GM21717 (cell line): ENCODE data around the gene MXRA7.
"Not testable (repeated sequence)": the region's sequence is repeated elsewhere in the genome, so short reads cannot be mapped to it uniquely, and the experiment has no call there.

Experiments
- ATAC-seq: cut with Tn5 transposase; IDR thresholded peaks from one replicate; pipeline ENCODE4 v1.9.1; 2021; ENCODE audit warnings: mild to moderate bottlenecking, moderate library complexity; ENCODE audit not compliant: unreplicated experiment

Gene MXRA7

DNA sequence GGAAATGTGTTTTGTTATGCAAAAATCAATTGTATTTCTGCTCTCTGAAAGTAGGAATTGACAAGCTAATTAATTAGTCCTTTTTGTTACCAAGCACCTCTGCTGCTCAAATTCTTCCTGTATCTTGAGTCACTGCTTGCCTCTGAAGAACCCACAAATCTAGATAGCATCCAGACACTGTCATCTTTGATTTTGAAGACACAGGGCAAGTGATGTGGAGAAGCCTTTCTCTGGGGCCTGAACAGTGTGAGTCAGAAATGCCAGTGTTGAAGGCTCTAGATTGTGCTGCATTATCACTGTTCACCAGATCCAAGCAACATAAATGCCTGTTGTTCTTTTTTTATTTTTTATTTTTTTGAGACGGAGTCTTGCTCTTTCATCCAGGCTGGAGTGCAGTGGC is 56.4 kb downstream of the MXRA7 start:
- ATAC-seq: no peak

DNA sequence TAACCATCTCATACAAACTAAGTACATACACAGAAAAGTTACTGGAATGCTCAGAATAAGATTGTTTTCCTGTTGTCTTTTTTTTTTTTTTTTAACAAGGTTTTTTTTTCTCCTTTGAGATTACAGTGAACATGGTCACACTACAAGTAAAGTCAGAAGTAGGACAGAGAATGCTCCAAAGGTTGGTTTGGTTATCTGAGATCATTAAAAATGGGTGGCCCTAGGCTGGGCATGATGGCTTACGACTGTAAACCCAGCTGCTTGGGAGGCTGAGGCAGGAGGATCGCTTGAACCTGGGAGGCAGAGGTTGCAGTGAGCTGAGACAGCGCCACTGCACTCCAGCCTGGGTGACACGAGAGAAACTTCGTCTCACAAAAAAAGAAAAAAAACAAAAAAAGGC is 60.3 kb downstream of the MXRA7 start:
- no peak for ATAC-seq

DNA sequence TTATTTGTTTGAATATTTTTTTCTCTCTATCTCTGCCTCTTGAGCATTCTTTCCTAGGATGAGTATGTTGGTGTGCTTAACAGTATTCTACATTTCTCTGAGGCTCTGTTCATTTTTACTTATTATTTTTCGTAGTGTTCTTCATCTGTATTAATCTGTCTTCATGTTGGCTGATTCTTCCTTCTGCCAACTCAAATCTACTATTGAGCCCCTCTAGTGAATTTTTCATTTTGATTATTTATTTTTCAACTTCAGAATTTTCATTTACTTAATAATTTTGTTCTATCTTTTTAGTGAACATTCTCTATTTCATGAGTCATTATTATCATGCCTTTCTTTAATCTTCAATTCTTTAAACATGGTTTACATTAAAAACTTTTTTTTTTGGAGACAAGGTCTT is 64.1 kb downstream of the MXRA7 start:
- ATAC-seq: no peak

DNA sequence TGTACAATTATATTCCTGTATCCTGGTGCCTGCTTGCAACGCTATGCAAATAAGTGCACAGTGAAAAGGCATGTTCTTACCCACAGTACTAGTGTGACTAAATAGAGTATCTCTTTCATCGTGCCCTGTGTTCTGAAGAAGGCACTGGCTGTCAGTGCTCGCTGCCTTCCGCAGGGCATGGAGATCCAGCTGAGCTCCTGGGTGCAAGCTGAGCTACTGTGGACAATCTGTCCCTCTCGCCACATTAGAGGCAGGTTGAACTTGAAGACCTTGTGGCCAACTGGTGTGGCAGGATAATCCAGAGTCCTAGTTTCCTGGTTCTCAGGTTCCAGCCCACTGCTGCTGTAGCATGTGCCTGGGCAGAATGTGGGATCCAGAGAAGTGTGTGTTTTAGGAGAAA is 65.3 kb downstream of the MXRA7 start:
- no peak for ATAC-seq

DNA sequence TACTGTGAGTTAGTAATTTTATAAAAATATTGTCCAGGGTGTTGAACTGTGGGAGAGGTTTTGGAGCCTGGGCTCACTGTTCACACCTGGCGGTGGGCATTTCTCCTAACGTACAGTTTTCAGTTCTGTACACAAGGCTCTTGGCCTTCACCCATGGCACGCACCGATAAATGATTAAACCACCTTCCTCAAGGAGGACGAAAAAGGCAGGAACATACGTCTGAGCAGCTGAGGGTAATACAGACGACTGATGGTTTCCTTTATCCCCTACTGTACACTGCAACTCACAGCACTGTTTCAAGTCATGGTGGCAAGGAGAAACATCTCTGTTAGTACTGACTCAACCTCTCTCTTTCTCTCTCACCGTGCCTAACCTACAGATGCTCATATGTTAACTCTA is 65.8 kb downstream of the MXRA7 start:
- ATAC-seq: no peak

DNA sequence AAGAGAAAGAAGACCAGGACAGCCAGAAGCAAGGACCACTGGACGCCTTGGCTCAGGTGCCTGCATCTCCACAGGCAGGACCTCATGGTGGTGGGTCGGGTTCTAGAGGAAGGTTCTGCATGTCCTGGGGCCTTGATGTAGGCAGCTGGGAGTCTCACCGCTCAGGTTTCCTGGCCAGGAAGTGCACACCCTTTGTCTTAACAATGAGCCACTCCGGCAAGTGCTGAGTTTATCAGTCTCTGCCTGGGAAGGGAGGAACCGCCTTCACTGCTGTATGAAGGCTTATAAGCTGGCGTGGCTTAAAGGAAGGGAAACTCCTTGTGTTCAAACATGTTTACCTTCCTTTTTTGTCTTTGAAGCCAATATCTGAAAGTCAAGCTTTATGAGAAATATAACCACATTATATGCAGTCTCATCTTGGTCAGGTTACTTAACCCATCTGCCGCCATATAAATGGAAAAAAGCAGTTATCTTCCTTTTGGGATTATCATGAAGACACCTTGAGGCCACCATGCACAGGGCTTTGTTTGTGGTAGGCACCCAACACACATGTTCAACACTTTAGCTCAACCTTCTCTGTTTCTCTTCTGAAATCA is 67.1 kb downstream of the MXRA7 start, which contains the start of gene ST6GALNAC1:
Gene ST6GALNAC1, minus strand, starts transcription at position 205 of the 596 bp plus-strand sequence. Its CDS starts 119 bp downstream, at position 86.
- no peak for ATAC-seq

DNA sequence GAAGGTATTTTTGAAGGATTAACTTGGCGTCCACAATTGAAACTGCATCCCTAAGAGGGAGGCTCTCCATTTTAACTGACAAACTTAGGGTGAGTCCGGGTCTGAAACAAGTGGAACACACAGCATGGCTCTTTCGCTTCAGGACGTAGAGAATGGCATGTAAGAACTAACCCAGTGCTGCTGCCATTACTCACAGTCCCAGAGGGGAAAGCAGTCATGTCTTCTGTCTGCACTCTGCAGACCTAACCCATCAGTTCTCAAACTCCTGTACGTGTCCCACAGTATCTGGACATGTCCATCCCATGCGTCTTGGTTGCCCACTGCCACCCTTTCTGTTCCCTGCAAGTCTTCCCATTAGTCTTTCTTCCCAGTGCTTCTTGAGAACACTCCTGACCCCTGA is 67.8 kb downstream of the MXRA7 start:
- no peak for ATAC-seq

DNA sequence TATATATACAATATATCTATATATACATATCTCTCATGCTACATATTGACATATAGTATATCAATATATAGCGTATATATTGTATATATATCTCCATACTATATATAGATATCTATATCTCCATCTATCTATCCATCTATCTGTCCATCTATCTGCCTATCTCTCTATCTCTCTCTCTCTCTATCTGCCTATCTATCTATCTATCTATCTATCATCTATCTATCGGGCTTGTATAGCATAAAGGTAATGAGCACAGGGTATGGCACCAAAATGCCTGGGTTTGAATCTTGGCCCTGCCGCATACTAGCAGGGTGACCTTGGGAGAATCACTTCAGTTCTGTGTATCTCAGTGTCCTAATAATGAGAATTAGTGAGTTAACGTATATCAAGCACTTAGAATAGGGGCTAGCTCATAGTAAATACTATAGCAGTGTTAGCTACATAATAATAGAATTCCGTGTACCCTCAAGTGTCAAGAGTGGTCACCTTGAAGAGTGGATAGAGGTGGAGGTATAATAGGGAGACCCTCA is 68.7 kb downstream of the MXRA7 start:
- no peak for ATAC-seq

DNA sequence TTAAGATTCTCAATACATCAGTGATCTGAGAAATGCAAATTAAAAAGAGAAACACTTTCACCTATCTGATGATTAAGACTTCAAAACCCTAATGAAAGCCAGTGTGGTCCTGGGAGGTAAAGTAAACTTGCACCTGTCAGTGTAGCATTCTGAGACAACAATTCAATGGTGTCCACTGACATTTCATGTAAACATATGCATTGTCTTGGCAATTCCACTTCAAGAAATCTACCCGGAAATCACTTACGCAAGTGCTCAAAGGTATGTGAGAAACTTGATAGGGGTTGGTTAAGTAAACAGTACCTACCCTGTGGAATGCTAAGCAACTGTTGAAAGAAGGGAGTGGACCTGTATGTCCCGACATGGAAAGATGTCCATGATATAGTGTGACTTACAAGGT is 69.3 kb downstream of the MXRA7 start:
- no peak for ATAC-seq

DNA sequence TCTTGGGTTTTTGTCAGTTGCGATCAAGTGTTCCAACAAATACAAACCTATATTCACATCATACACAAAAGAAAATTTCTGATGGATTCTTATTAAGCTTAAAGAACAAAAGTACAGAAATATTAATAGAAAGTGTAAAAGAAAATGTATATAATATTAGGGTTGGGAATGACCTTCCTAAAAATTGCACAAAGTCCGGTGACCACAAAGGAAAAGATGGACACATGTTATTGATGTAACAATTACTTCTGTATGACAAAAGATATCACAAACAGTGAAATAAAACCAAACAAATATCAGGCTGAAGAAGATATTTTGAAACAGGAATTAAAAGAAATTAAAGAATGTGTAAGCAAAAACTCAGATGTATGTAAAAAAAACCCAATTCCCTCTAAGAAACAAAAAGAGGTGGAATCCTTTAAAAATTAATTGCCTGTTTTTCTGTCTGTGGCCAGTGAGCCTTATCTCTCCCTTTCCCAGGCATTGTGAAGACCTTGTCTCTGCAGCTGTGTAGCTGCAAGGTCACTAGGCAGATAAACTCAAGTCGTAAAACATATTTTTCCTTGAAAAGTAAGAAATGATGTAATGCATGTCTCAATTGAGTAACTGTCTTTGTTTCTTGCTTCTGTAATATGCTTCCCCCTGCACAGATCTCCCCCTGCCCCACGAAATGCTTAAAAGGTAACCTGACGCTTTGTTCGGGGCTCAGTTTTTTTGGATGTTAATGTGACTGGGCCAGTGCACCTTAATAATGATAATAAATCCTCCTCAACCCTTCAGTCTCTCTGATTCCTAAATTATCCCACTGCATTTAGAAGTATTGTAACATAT is 70.0 kb downstream of the MXRA7 start:
- ATAC-seq: no peak

DNA sequence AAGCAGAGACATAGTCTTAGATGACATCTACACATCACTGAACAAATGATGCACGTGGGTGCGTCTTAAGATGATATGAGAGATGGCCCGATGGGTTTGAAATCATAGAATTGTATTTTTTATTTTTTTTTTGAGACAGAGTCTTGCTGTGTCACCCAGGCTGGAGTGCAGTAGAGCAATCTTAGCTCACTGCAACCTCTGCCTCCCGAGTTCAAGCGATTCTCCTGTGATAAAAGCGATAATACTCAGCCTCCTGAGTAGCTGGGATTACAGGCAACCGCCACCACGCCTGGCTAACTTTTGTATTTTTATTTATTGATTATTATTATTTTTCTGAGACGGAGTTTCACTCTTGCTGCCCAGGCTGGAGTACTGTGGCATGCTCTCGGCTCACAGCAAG is 72.5 kb downstream of the MXRA7 start:
- ATAC-seq: no peak

DNA sequence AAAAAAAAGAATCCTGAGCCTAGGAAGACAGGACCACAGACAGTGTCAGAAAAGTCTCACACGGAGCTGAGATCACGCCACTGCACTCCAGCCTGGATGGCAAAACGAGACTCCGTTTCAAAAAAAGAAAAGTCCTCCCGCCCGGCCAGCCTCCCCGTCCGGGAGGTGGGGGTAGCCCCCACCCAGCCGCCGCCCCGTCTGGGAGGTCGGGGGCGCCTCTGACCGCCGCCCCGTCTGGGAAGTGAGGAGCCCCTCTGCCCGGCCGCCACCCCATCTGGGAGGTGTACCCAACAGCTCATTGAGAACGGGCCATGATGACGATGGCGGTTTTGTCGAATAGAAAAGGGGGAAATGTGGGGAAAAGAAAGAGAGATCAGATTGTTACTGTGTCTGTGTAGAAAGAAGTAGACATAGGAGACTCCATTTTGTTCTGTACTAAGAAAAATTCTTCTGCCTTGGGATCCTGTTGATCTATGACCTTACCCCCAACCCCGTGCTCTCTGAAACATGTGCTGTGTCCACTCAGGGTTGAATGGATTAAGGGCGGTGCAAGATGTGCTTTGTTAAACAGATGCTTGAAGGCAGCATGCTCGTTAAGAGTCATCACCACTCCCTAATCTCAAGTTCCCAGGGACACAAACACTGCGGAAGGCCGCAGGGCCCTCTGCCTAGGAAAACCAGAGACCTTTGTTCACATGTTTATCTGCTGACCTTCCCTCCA is 74.1 kb downstream of the MXRA7 start:
- ATAC-seq: not testable (repeated sequence)

DNA sequence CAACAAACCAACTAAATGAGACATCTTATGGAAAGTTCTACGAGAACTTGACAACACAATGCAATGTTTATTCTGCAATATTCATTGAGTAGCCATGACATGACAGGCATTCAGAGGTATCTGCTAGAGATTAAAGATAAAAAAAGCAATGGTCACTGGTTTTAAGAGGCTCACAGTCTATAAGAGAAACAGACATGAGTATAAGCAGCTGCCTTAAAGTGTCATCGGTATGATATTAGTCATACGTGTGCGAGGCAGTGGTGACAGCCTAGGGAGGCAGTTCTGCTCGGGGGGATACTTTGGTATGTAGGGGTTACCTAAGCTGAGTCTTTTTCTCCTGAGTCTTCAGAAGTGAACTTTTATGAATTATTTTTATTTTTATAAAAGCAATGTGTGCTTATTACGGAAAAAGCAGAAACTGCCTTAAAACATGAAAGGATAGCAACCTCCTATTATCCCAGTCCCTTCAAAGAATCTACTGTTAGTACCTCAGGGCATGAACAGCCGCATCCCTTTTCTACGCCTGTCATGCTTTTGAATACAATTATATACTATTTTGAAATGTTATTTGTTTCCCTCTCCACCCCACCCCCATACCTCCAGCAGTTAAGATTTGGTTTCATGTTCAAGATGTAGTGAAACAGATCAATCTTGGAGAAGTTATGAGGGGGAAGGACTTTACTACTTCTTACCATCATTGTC is 75.0 kb downstream of the MXRA7 start:
- ATAC-seq: no peak

DNA sequence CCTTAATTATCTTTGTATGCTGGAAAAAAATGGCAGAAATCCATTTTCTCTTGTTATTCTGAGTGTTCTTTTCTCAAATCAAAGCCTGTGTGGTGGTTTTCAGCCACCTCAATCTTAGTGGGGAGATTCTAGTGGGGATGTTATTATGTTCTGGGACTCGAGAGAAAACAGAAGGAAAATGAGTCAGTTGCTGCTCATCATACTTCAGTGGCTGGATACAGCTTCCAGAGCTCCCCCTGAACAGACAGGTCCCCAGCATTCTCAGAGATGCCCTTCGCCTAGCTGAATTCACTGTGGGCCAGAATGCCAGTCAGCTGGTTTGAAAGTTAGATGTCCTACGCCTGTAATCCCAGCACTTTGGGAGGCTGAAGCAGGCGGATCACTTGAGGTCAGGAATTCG is 75.7 kb downstream of the MXRA7 start:
- ATAC-seq: no peak

DNA sequence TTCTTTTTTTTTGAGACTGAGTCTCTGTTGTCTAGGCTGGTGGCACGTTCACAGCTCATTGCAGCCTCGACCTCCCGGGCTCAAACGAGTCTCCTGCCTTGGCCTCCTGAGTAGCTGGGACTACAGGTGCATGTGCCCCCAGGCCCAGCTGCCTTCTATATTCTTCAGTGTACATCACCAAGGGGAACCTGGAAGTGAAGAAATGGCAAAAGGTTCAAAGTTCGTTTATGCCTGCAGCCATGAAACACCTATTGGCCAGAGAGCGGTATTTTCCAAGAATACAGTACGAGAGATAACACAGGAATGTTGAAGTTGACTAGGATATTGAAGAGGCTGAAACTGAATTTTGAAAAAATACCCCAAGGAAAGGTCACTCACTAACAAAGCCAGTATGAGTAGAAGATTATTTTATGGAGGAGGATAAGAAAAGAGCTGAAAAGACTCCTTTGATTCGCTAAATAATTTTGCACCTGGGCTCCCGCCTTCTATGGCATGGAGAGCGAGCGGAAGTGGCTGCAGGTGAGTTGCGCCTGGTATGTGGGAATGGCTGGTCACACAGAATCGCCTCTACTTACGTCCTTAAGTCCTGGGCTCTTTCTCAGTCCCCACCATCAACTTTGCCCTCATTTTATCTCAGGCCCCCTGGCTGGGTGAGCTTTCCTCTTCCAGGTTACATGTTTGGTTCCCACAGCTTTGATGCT is 77.0 kb downstream of the MXRA7 start:
- no peak for ATAC-seq

DNA sequence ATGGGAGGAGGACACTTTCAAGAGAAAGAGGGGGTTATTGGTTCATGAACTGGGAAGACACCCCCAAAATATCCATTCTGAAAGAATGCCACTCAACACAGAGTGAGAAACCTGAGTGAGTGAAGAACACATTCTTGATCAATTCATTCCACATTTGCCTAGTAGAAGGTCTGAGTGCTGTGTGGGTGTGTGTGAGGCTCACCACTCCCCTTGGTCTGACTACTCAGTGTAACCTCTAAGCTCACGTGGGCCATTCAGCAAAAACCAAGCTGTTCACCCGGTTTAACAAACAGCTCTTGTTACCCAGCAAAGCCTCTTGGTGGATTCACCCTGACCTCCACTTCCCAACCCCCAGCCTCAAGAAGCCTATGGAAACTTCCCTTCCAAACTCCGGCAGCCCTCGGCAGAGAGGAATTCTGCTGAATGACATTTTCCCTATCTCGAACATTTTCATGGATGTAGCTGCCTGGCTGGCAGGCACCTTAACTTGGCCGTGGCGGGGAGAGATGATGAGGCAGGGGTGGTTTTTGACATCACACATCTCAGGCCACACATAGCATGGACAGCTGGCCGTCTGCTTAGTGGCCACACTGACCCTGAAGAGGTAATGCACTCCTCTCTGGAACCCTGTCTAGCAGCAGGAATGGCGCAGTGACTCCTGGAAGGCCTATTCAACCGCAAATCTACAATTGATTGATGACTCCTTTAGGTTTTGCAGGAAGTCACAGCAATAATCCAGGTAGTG is 78.8 kb downstream of the MXRA7 start:
- ATAC-seq: no peak

DNA sequence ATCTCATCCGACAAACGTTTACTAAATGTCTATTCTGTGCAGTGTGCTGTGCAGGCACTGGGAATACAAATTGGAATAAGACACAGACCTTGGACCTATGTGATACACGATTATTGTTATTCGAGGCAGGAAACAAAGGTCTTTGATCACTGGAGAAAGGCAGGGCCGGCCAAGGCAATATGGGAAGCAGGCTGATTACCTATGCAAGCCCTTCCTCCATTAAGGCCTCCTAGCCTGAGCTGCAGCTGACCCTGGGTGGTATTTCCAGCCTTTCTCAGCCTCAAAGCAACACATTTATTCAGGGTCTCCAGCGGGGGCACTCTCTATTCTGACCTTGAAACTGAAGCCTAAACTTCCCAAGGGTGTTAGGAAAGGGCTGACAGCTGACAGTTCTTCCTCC is 80.6 kb downstream of the MXRA7 start:
- no peak for ATAC-seq
